Measurements from ENCODE around the gene MKLN1. TPM values are rescaled to one million over a fixed set of nuclear protein-coding genes. Genes with fewer than 3 reads are reported as not detected.

MKLN1 gene
- total RNA-seq, 1 experiment from 2014 or later = 34.3 TPM

DNA sequence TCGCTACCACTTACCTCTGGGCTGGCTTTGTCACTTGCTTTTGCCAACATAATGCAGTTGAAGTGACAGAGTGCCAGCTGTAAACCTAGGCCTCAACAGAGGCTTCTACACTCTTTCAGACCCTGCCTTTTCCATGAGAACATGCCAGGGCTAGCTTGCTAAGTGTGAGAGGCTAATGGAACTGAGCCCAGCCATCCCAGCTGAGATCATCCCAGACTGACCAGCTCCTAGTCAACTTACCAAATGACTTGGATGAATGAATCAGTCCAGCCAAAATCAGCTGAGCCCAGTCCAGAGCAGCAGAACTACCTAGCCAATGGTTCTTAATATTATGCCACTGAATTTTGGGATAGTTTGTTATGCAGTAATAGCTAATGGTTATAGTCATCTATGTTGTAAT is 34.7 kb upstream of the MKLN1 start:
- no peak overlapping the region for H3K23ac ChIP-seq (ENCODE audit: insufficient read length, low read depth, low read length)
- no peak overlapping the region for H3K56ac ChIP-seq (ENCODE audit: insufficient read length, low read depth, low read length)
- Mint-ChIP-seq H3K9me3 (no peaks in the 10 kb centered on the region), H3K4me3 (no peak overlapping the region), H3K27ac (no peak overlapping the region), H3K36me3 (ENCODE audit: insufficient read depth in 1 of 3, low read depth in 3 of 3) (no peaks in the 10 kb centered on the region), H3K27me3 (ENCODE audit: low read depth) (no peaks in the 10 kb centered on the region; the same call in 1 of the 2 replicates), H3K4me1 (no peaks in the 10 kb centered on the region)
- no peak overlapping the region for H3K4ac ChIP-seq (ENCODE audit: low read depth, low read length)
- no peak overlapping the region for H3K4me2 ChIP-seq (ENCODE audit: insufficient read depth, insufficient read length, low read length)
- no peak overlapping the region for H3K14ac ChIP-seq (ENCODE audit: insufficient read depth, low read length)
- H3K9me3 ChIP-seq (ENCODE audit: control insufficient read depth, low read depth, low read length) = no peaks in the 10 kb centered on the region
- no peak overlapping the region for H2BK120ac ChIP-seq (ENCODE audit: low read depth, low read length, poor library complexity, severe bottlenecking)
- no peak overlapping the region for H3K9ac ChIP-seq (ENCODE audit: extremely low read depth, insufficient read length, low read length)
- H3K27ac ChIP-seq (ENCODE audit: insufficient read length, low read depth, low read length) = no peak overlapping the region
- no peak for DNase-seq
- H3K27me3 ChIP-seq (ENCODE audit: insufficient read depth, low read length) = no peaks in the 10 kb centered on the region
- TF ChIP-seq CTCF (conservative IDR thresholded peaks at IDR 0.05) = no peak
- no peaks in the 10 kb centered on the region for H3K4me1 ChIP-seq (ENCODE audit: insufficient read depth, low read length)
- WGBS (ENCODE audit: extremely low coverage, insufficient read length, low lambda C conversion rate) = no CpG with 5 or more reads among the region's 1 CpG
- no peak overlapping the region for H4K5ac ChIP-seq (ENCODE audit: insufficient read length, low read depth, low read length)
- no peak overlapping the region for H2BK15ac ChIP-seq (ENCODE audit: low read depth, low read length)
- H3K79me1 ChIP-seq (ENCODE audit: insufficient read depth, low read depth, low read length, poor library complexity, severe bottlenecking) = no peaks in the 10 kb centered on the region
- no peak overlapping the region for H3K18ac ChIP-seq (ENCODE audit: insufficient read length, low read depth, low read length)
- H4K91ac ChIP-seq (ENCODE audit: insufficient read length, low read depth, low read length) = no peak overlapping the region
- H4K20me1 ChIP-seq (ENCODE audit: control insufficient read depth, insufficient read depth, insufficient read length) = no peaks in the 10 kb centered on the region
- no peaks in the 10 kb centered on the region for H3K79me2 ChIP-seq (ENCODE audit: insufficient read depth, low read length)
- H2AK5ac ChIP-seq (ENCODE audit: insufficient read length, low read length) = no peak overlapping the region
- H2BK12ac ChIP-seq (ENCODE audit: insufficient read length, low read depth, low read length) = no peak overlapping the region
- no peak overlapping the region for H2BK5ac ChIP-seq (ENCODE audit: insufficient read length, low read length)
- H2BK20ac ChIP-seq (ENCODE audit: low read depth, low read length, poor library complexity, severe bottlenecking) = no peak overlapping the region
- H3T11ph ChIP-seq (ENCODE audit: low read length) = no peak overlapping the region
- H2AFZ ChIP-seq (ENCODE audit: low read length) = no peak overlapping the region
- H4K8ac ChIP-seq (replicated peaks; ENCODE audit: insufficient read length, low read depth, low read length) = no peak overlapping the region
- no peaks in the 10 kb centered on the region for H3K23me2 ChIP-seq (ENCODE audit: insufficient read length, low read depth, low read length, poor library complexity, severe bottlenecking)
